H4 (cell line): Measurements from ENCODE around the gene PRRX2. TPM values are rescaled to one million over a fixed set of nuclear protein-coding genes. Genes with fewer than 3 reads are reported as not detected.
"Not testable (repeated sequence)": the region's sequence is repeated elsewhere in the genome, so short reads cannot be mapped to it uniquely, and the experiment has no call there.

Source experiments
- DNase-seq: peaks from one replicate; pipeline ENCODE4 v3.0.0-alpha.2; 2015; ENCODE audit warnings: low spot score
- total RNA-seq: library from RNA; depleted of rRNA; stranded (reverse); fragments of >200 nt; shearing (Covaris generic); gene quantifications from 2 replicates; pipeline ENCODE4 v1.2.3, GENCODE V29; 2014

The PRRX2 gene
- total RNA-seq, 1 experiment from 2014 or later, result 16.5 TPM

GRCh38 chr9:129653823-129654553 is 11.5 kb upstream of the PRRX2 start:
- DNase-seq, result no peak

- DNase-seq, result no peak
Measured at GRCh38 chr9:129654554-129655040, 10.8 kb upstream of the PRRX2 start.

DNA sequence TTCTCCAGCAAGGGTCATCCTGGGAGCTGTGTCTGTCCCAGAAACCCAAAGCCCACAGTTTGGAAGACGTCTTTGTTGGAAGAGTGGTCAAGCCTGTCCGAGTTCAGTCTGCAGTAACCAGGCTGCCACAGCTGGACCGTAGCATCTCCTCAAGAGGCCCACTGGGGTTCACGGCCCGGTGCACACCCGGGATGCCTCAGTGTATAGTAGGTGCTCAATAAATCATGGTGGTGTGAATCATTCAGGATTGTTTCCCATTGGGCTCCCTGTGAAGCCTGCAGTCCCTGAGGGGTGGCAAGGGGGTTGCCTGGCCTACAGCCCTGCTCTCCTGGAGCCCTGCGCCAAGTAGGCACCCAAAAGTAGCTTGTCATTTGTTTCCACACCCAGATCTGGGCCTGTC is 10.3 kb upstream of the PRRX2 start:
- no peak for DNase-seq

- DNase-seq, result no peak
Measured at GRCh38 chr9:129655696-129656095, 9.8 kb upstream of the PRRX2 start.

GRCh38 chr9:129656795-129657390 is 8.6 kb upstream of the PRRX2 start:
- DNase-seq, result peak; percentile 45

DNA sequence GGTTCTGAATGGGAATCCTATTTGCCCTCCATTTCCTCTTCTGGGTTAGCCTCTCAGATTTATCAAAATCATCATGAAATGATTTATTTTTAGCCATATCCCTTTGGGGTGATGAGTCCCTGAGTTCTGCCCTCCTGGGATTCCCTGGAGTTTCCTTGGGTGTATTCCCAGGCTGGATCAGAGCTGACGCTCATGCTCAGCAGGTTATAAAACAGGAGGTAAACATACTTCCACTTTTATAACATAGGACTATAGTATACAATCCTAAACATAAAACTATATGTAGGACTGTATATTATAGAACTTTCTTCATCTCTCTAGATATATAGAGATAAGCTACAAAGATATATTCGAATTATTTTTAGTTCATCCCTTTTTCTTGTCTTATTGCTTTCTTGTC is 4.4 kb upstream of the PRRX2 start:
- no peak for DNase-seq

DNA sequence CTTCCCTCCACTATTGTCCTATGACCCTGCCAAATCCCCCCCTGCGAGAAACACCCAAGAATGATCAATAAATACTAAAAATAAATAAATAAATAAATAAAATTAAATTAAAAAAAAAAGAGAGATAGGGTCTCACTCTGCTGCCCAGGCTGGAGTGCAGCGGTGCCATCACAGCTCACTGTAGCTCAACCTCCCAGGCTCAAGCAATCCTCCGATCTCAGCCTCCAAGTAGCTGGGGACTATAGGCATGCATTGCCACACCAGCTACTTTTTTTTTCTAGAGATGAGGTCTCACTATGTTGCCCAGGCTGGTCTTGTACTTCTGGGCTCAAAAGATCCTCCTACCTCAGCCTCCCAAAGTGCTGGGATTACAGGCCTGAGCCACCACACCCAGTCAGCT is 3.2 kb upstream of the PRRX2 start:
- DNase-seq, result not testable (repeated sequence)

DNA sequence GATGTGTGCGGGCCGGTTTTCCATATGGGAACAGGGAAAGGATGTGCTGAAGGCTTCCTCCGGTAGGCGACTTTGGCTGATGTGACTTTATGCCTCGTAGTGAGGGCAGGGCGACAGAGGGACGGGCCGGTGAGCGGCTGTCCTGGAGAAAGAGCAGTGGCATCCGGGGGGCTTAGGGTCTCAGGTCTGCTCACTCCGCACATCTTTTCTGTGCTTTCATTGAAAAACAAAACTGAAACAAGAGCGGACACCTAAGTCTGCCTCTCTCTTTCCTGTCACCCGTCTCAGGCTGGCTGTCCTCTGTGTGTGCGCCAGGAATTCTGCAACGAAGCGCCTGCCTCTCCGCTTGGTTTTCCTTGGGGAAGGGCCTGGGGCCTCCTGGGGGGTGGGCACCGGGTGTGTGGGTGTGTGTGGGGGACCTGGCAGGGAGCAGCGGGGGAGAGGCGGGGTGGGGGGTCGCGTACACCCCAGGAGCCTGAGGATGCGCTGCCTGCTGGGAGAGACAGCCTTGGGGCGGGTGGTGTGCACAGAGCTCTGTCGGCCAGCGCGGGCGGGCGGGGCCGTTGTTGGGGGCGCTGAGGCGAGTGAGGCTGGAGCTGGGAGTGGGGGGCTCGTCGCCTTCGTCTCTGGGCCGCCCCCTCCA is 580 bp upstream of the PRRX2 start:
- no peak for DNase-seq

GRCh38 chr9:129665814-129666520 is 520 bp downstream of the PRRX2 start:
- DNase-seq, result no peak

DNA sequence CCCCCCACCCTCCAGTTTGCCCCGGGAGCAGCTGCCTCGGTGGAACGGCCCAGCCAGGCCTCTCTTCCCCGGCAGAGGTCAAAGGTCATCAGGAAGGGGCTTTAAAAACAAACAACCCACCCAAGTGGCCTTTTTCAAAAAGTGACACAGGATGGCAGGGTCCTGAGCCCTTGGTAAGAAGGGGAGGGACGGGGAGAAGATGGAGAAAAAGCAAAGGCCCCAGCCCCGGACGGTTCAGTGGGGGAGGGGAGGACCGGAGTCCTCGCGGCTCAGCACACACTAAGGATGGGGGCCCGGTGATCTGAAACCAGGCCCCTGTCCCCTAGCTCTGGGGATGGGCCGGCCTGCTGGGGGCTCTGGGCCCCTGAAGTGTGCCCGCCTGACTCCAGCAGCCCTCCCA is 1.1 kb downstream of the PRRX2 start:
- DNase-seq, result no peak

GRCh38 chr9:129667378-129667777 is 1.9 kb downstream of the PRRX2 start:
- DNase-seq, result no peak

GRCh38 chr9:129667850-129668249 is 2.4 kb downstream of the PRRX2 start:
- no peak for DNase-seq

DNA sequence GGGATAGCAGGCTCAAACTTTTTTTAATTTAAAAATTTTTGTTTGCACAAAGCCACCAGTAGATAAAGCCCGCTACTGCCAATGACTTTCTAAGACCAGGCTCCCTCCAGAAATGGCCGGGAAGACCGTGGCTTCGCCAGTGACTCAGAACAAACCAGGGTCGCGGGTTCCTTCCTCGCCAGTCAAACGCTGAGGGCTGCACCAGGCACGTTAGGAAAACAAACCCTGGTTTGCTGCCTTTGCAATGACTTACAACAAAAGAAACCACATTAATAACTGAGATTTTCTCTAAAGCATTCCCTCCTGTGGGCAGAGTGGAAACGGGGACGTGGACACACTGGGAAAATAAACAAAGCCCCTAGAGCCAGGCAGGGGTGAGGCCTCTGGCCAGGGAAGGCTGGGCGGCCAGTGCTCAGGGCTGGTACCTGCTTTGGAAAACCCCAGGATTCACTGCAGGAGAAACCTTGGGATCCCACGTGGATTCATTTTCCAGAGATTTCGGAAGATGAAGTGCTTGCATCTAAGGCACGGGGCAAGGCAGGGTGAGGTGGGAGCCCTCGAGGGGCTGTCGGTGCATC is 3.8 kb downstream of the PRRX2 start:
- peak; percentile 57 for DNase-seq

GRCh38 chr9:129669946-129670345 is 4.5 kb downstream of the PRRX2 start:
- no peak for DNase-seq

- DNase-seq, result no peak
Measured at GRCh38 chr9:129671065-129671464, 5.6 kb downstream of the PRRX2 start.

GRCh38 chr9:129671519-129671918 is 6.1 kb downstream of the PRRX2 start:
- no peak for DNase-seq

DNA sequence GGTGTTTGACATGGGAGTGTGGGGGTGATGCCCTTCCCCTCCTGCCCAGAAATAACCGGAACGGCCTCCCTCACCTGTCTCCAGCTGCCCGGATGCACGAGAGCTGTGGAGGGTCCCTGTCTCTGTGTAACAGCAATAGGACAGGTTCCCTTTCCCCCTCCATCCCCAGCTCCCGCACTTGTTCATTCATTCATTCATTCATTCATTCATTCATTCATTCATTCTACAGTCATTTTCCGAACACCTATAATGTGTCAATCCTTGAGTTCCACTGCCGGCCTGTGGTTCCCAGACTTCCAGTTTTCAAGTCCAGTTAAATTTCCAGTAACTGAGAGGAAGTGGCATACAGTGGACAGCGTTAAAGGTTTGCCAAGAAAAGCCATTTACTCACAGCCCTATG is 7.3 kb downstream of the PRRX2 start:
- no peak for DNase-seq

GRCh38 chr9:129673602-129674001 is 8.2 kb downstream of the PRRX2 start:
- no peak for DNase-seq

GRCh38 chr9:129674229-129674628 is 8.8 kb downstream of the PRRX2 start:
- DNase-seq, result no peak

- no peak for DNase-seq
Measured at GRCh38 chr9:129675620-129676019, 10.2 kb downstream of the PRRX2 start.

GRCh38 chr9:129676287-129676686 is 10.8 kb downstream of the PRRX2 start:
- DNase-seq, result no peak

- DNase-seq, result no peak
Measured at GRCh38 chr9:129676975-129677374, 11.5 kb downstream of the PRRX2 start.
